Astrocyte of the cerebellum (primary cell): ENCODE measurements around the gene KLRF2.

Experiments used
- DNase-seq: peaks from one replicate; pipeline ENCODE4 v3.0.0-alpha.2; 2011; ENCODE audit warnings: low read depth
- H3K4me3 ChIP-seq: 2 replicates; pipeline ENCODE4 v1.5.1; 2011; ENCODE audit warnings: mild to moderate bottlenecking, low read depth, low read length, moderate library complexity
- in situ Hi-C: cut with HindIII; loops from 2 replicates; pipeline ENCODE4 v1.10.0; 2017; ENCODE audit warnings: low sequenced_read_pairs
- TF ChIP-seq, protein P1 (sequence below): IDR thresholded peaks from 2 replicates; pipeline ENCODE4 v1.5.1; 2012; ENCODE audit warnings: low read length, low read depth, moderate library complexity, mild to moderate bottlenecking; ENCODE audit errors: missing control alignments

The KLRF2 gene

GRCh38 chr12:9910716-9911421 lies 29.6 kb downstream of the KLRF2 start:
- DNase-seq, result no peak
- TF ChIP-seq, protein P1, sequence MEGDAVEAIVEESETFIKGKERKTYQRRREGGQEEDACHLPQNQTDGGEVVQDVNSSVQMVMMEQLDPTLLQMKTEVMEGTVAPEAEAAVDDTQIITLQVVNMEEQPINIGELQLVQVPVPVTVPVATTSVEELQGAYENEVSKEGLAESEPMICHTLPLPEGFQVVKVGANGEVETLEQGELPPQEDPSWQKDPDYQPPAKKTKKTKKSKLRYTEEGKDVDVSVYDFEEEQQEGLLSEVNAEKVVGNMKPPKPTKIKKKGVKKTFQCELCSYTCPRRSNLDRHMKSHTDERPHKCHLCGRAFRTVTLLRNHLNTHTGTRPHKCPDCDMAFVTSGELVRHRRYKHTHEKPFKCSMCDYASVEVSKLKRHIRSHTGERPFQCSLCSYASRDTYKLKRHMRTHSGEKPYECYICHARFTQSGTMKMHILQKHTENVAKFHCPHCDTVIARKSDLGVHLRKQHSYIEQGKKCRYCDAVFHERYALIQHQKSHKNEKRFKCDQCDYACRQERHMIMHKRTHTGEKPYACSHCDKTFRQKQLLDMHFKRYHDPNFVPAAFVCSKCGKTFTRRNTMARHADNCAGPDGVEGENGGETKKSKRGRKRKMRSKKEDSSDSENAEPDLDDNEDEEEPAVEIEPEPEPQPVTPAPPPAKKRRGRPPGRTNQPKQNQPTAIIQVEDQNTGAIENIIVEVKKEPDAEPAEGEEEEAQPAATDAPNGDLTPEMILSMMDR, result no peak
- no peak overlapping the region for H3K4me3 ChIP-seq
- in situ Hi-C loops, result no loop called here

GRCh38 chr12:9911708-9912107 lies 30.4 kb downstream of the KLRF2 start:
- in situ Hi-C loops, result no loop called here
- TF ChIP-seq, protein P1, result no peak
- no peak for DNase-seq
- no peak overlapping the region for H3K4me3 ChIP-seq

DNA sequence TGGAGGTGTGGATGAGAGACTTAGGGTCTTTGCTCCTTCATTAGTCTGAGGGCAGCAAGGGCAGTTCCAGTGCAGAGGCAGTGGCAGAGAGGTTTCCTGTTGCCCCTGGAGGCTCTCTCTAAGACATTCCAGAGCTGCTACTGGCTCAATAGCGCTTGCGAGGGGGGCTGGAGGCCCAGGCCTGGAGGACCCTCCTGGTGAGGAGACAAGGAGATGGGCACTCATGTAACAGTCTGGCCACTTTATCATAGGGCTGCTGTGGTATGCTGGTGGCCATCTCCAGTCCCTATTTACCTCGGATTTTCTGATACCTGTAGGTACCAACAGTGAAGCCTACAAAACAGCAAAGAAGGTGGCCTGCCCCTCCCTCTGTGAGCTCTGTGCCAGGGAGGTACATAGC lies 38.2 kb downstream of the KLRF2 start:
- no peak for DNase-seq
- H3K4me3 ChIP-seq, result no peak overlapping the region
- in situ Hi-C loops, result no loop called here
- TF ChIP-seq, protein P1, result no peak

- TF ChIP-seq, protein P1, result no peak
- H3K4me3 ChIP-seq, result no peak overlapping the region
- in situ Hi-C loops, result no loop called here
- DNase-seq, result no peak
These were observed 39.2 kb downstream of the KLRF2 start for GRCh38 chr12:9920451-9920850.

DNA sequence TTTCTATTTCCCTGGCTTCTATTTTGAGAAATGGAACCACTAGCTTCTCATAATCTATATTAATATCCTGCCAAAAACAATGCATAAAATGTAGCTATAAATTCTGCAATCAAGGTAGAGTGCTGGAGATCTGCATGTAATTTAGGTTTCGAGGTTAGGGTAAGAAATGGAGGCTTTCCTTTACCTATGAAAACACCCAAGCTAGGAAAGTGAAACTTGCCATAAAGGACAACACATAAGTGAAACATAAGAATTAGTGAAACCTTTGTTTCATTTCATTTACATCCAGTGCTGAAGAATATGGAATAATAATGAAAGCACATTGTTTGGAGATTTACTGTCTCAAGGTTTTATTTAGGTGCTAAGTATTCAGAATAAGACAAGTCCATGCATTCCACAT lies 41.1 kb downstream of the KLRF2 start:
- H3K4me3 ChIP-seq, result no peak overlapping the region
- in situ Hi-C loops, result no loop called here
- TF ChIP-seq, protein P1, result no peak
- DNase-seq, result no peak

- H3K4me3 ChIP-seq, result no peak overlapping the region
- TF ChIP-seq, protein P1, result peak; percentile 50
- in situ Hi-C loops, result no loop called here
- peak; percentile 16 for DNase-seq
These were observed 44.6 kb downstream of the KLRF2 start for GRCh38 chr12:9925705-9926393.
